CD4-positive, alpha-beta memory T cell (primary cell): ENCODE data around the gene USP3. TPM values are rescaled to one million over a fixed set of nuclear protein-coding genes. Genes with fewer than 3 reads are reported as not detected.
A peak's percentile ranks its signal among the peaks of the same experiment; 100 is the strongest.

Experiments used
- CTCF ChIA-PET: fragments of 350-600 bp; sonication (Branson Sonifier 250); formaldehyde crosslinking; loops from one replicate; lab custom pipeline; 2021; ENCODE audit warnings: inconsistent platforms; ENCODE audit not compliant: partially characterized antibody; lab: Charles Lee
- POLR2A ChIA-PET: fragments of 350-600 bp; sonication (Branson Sonifier 250); formaldehyde crosslinking; loops from one replicate; lab custom pipeline; 2021; ENCODE audit not compliant: partially characterized antibody; lab: Charles Lee
- DNase-seq, 5 donors: peaks; one replicate each; pipeline versions ENCODE4 v3.0.0 to v3.0.0-alpha.2; 2020 to 2022; ENCODE audit warnings: mixed read lengths in 1 of 5
- H3K27ac ChIP-seq: one replicate; pipeline ENCODE4 v1.7.0; 2013; ENCODE audit warnings: low read depth, low read length
- H3K27me3 ChIP-seq: 2 replicates; pipeline ENCODE4 v1.7.0; 2013; ENCODE audit warnings: mild to moderate bottlenecking, low read length, moderate library complexity; ENCODE audit not compliant: insufficient read depth
- H3K36me3 ChIP-seq: 2 replicates; pipeline ENCODE4 v1.7.0; 2013; ENCODE audit warnings: mild to moderate bottlenecking, low read length, moderate library complexity; ENCODE audit not compliant: insufficient read depth
- H3K4me1 ChIP-seq: 2 replicates; pipeline ENCODE4 v1.7.0; 2013; ENCODE audit warnings: mild to moderate bottlenecking, low read length, moderate library complexity; ENCODE audit not compliant: insufficient read depth
- H3K4me3 ChIP-seq, 2 donors: one replicate each; pipeline ENCODE4 v1.7.0; 2013; ENCODE audit warnings: low read length in 2 of 2, mild to moderate bottlenecking in 1 of 2
- H3K9me3 ChIP-seq, 2 donors: one replicate each; pipeline ENCODE4 v1.7.0; 2013; ENCODE audit warnings: low read length in 2 of 2, control low read depth in 1 of 2; ENCODE audit not compliant: control insufficient read depth in 1 of 2
- H3K27ac Mint-ChIP-seq, 7 donors: one replicate each; pipeline ENCODE4 v1.8.0; 2020 to 2021; ENCODE audit warnings: mixed read lengths in 7 of 7, mild to moderate bottlenecking in 6 of 7, inconsistent platforms in 3 of 7, moderate library complexity in 3 of 7
- H3K27me3 Mint-ChIP-seq, 2 donors: one replicate each; pipeline ENCODE4 v1.8.0; 2020 to 2021; ENCODE audit warnings: mixed read lengths in 2 of 2
- H3K36me3 Mint-ChIP-seq, 2 donors: one replicate each; pipeline ENCODE4 v1.8.0; 2020 to 2021; ENCODE audit warnings: mixed read lengths in 2 of 2, inconsistent platforms in 1 of 2, mild to moderate bottlenecking in 1 of 2
- H3K4me1 Mint-ChIP-seq, 4 donors: one replicate each; pipeline ENCODE4 v1.8.0; 2020 to 2021; ENCODE audit warnings: mixed read lengths in 4 of 4, mild to moderate bottlenecking in 1 of 4
- H3K4me3 Mint-ChIP-seq, 8 donors: one replicate each; pipeline ENCODE4 v1.8.0; 2020 to 2021; ENCODE audit warnings: mixed read lengths in 8 of 8, mild to moderate bottlenecking in 7 of 8, moderate library complexity in 6 of 8, inconsistent platforms in 3 of 8
- H3K9me3 Mint-ChIP-seq, 8 donors: one replicate each; pipeline ENCODE4 v1.8.0; 2020 to 2021; ENCODE audit warnings: mixed read lengths in 8 of 8, mild to moderate bottlenecking in 5 of 8, inconsistent platforms in 3 of 8, moderate library complexity in 1 of 8
- intact Hi-C: fragments of 100-400 bp; cut with micrococcal nuclease; formaldehyde crosslinking; loops from one replicate; pipeline ENCODE4 v1.15.1; 2023
- polyA plus RNA-seq, 2 donors: library from polyadenylated mRNA; unstranded; fragments of 300-500 nt; fragmentation: Illumina TruSeq; gene quantifications; one replicate each; pipeline ENCODE4 v1.2.3, GENCODE V29; 2021
- total RNA-seq, 2 experiments: library from RNA; stranded (reverse); gene quantifications; one replicate each; pipeline ENCODE4 v1.2.3, GENCODE V29; 2021

Gene USP3
- total and polyA plus RNA-seq, 4 experiments from 2014 or later: 61.6 to 159 (median 112) TPM

DNA sequence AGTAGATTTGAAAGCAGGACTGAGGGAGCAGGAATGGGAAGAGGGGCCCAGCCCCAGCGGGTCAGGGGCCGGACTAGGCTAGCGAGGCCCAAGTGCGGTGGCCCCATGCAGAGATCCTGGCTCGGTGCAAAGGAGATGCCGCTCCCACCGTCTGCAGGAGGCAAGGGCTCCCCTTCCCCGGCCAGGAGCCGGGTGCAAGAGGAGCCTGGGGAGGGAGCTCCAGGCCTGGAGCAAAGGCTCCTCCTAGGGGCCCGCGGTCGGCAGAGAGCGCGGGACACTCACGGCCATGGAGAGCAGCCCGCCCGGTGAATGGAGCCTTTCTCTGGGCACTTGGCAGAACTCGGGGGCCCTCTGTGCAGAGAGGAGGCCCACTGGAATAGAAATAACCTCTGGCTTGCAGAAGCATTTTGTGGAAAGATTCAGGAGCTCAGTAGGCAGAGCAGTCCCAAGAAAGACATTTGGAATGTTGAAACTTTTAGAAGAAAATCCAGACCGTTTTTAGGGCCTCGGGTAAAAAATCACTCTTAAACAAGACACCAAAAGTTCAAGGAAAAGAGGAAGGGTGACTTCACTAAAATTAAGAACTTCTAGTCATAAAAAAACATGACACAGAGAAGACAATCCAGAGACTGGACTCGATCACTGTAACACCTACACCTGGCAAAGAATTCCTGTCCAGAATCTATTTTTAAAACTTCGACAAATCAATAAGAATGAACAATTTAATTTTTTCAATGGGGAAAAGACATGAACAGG is 43.0 kb upstream of the USP3 start:
- Mint-ChIP-seq H3K36me3 (no peaks in the 10 kb centered on the region), H3K4me1 (peaks cover 0 to 2% (median 1%) of the 10 kb centered on the region in 4 donors), H3K27me3 (no peaks in the 10 kb centered on the region), H3K27ac (no peak overlapping the region), H3K4me3 (no peak overlapping the region), H3K9me3 (no peaks in the 10 kb centered on the region)
- Histone ChIP-seq H3K36me3 (no peaks in the 10 kb centered on the region), H3K4me1 (peaks cover 2% of the 10 kb centered on the region), H3K9me3 (no peaks in the 10 kb centered on the region), H3K27ac (no peak overlapping the region), H3K27me3 (no peaks in the 10 kb centered on the region), H3K4me3 (no peak overlapping the region)
- intact Hi-C loops: no loop called here
- CTCF ChIA-PET: interaction anchor here (1.0 to 2.1 kb wide), 3 partner anchors 68 to 140 kb away, joined by 3 to 7 read pairs (median 4); no protein-coding TSS in a partner anchor
- DNase-seq: no peak
- POLR2A ChIA-PET: no interaction called here

DNA sequence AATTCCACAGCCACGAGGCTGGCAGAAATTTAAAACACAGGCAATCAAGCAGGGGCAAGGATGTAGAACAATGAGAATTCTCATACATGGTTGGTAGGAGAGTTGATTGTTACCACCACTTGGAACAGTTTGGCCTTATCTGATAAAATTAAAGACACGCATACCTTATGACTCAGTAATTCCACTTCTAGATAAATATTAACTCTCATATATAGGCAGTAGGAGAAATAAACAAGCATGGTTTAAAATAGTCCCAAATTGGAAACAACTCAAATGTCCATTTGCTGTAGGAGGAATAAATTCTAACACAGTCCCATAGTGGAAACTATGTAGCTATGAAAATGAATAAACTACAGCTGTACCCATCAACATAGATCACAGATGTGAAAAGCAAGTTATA is 42.3 kb upstream of the USP3 start:
- H3K9me3 Mint-ChIP-seq: no peaks in the 10 kb centered on the region
- peaks cover 7 to 8% (median 7%) of the 10 kb centered on the region in 4 donors for H3K4me1 Mint-ChIP-seq
- H3K4me1 ChIP-seq: peaks cover 9% of the 10 kb centered on the region
- POLR2A ChIA-PET: interaction anchor here (1.2 to 1.8 kb wide), 2 partner anchors 42 to 138 kb away, joined by 5 to 9 read pairs; partner anchors contain the start of gene USP3
- no peaks in the 10 kb centered on the region for H3K9me3 ChIP-seq
- H3K27me3 ChIP-seq: no peaks in the 10 kb centered on the region
- no peak overlapping the region for H3K27ac Mint-ChIP-seq
- H3K36me3 ChIP-seq: no peaks in the 10 kb centered on the region
- H3K27ac ChIP-seq: no peak overlapping the region
- DNase-seq: no peak
- CTCF ChIA-PET: interaction anchor here (1.0 to 2.1 kb wide), 6 partner anchors 51 to 606 kb away, joined by 3 to 7 read pairs (median 4); no protein-coding TSS in a partner anchor
- H3K4me3 ChIP-seq: no peak overlapping the region
- H3K4me3 Mint-ChIP-seq: no peak overlapping the region
- no peaks in the 10 kb centered on the region for H3K36me3 Mint-ChIP-seq
- intact Hi-C loops: no loop called here
- H3K27me3 Mint-ChIP-seq: peaks cover 0 to 2% of the 10 kb centered on the region in 2 donors

DNA sequence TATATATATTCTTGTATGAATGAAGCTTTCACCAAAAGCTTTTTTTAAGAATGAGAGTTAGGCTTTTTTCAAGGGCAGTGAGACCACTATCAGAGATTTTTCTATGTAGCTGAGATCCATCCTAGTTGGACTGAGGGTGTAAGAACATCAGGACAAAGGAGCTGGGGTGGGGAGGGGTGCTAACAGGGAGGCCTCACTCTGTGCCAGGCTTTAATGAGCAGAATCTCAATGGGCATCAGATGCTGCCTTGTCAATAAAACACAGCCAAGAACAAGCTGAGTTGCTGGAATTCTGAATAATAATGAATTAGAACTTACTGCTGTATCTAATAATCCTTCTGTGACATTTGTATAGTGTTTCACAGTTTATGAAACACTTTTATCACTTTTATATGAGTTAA is 41.4 kb upstream of the USP3 start:
- Mint-ChIP-seq H3K27ac (peak overlapping the region in 2 of 7 donors; percentile 13 to 47), H3K4me1 (peaks cover 7 to 11% (median 9%) of the 10 kb centered on the region in 4 donors), H3K4me3 (no peak overlapping the region), H3K9me3 (no peaks in the 10 kb centered on the region), H3K27me3 (peaks cover 0 to 2% of the 10 kb centered on the region in 2 donors), H3K36me3 (no peaks in the 10 kb centered on the region)
- no peaks in the 10 kb centered on the region for H3K9me3 ChIP-seq
- CTCF ChIA-PET: interaction anchor here (0.7 to 5.5 kb wide), 7 partner anchors 24 to 605 kb away, joined by 3 to 71 read pairs (median 4); partner anchors contain the start of gene USP3
- no peaks in the 10 kb centered on the region for H3K27me3 ChIP-seq
- intact Hi-C loops: no loop called here
- no peak for DNase-seq
- POLR2A ChIA-PET: interaction anchor here (1.2 to 1.8 kb wide), 2 partner anchors 41 to 137 kb away, joined by 5 to 9 read pairs; partner anchors contain the start of gene USP3
- no peak overlapping the region for H3K27ac ChIP-seq
- no peak overlapping the region for H3K4me3 ChIP-seq
- no peaks in the 10 kb centered on the region for H3K36me3 ChIP-seq
- H3K4me1 ChIP-seq: peaks cover 9% of the 10 kb centered on the region

DNA sequence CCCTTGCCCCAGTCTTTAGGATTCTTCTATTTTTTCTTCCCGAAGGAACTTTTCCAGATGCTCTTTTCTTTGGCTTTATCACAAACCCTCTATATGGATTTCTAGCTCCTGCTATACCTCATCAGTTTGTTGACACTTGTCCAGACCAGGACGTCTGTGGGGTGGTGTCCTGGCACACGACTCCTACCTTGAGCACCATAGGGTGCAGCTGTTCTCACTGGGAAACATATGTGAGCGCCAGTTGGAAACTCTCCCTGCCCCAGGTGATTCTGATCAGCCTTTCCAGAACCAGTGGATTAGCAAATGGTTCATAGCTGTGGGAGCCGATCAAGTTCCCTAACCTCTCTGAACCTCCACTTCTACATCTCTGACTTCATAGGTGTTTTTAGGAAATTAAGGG is 40.6 kb upstream of the USP3 start:
- H3K36me3 Mint-ChIP-seq: no peaks in the 10 kb centered on the region
- H3K27ac Mint-ChIP-seq: peak overlapping the region in 3 of 7 donors; percentile 28 to 75 (median 73)
- peaks cover 7 to 14% (median 13%) of the 10 kb centered on the region in 4 donors for H3K4me1 Mint-ChIP-seq
- no peak overlapping the region for H3K4me3 Mint-ChIP-seq
- intact Hi-C loops: no loop called here
- H3K9me3 ChIP-seq: no peaks in the 10 kb centered on the region
- H3K27me3 ChIP-seq: no peaks in the 10 kb centered on the region
- H3K27me3 Mint-ChIP-seq: peaks cover 0 to 2% of the 10 kb centered on the region in 2 donors
- ChIA-PET POLR2A (interaction anchor here (1.0 to 1.8 kb wide), 3 partner anchors 11 to 41 kb away, joined by 3 to 9 read pairs (median 4); partner anchors contain the start of gene USP3), CTCF (interaction anchor here (0.8 to 5.5 kb wide), 7 partner anchors 18 to 147 kb away, joined by 3 to 71 read pairs (median 3); partner anchors contain the start of gene USP3)
- H3K4me1 ChIP-seq: peaks cover 9% of the 10 kb centered on the region
- no peak for DNase-seq
- no peak overlapping the region for H3K4me3 ChIP-seq
- H3K27ac ChIP-seq: no peak overlapping the region
- no peaks in the 10 kb centered on the region for H3K36me3 ChIP-seq
- H3K9me3 Mint-ChIP-seq: no peaks in the 10 kb centered on the region

DNA sequence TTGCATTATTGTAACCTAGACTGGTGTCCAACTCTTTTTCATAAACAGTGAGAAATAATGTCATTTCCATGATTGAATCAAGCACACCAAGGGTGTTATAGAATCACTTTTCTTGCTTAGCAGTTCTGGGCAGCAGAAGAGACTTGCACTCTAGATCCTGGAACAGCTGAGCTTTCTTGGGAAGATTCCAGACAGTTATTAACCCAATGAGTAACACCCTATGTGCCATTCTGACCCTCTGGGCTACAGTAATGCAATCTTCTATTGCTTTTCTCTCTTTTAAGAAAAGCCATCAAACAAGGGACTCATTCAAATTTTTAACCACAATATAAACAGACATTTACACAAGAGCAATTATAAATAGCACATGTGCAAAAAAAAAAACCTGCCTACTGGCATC is 39.3 kb upstream of the USP3 start:
- Histone ChIP-seq H3K36me3 (no peaks in the 10 kb centered on the region), H3K9me3 (no peaks in the 10 kb centered on the region), H3K4me3 (no peak overlapping the region), H3K4me1 (peaks cover 9% of the 10 kb centered on the region), H3K27ac (no peak overlapping the region), H3K27me3 (no peaks in the 10 kb centered on the region)
- H3K36me3 Mint-ChIP-seq: no peaks in the 10 kb centered on the region
- DNase-seq: no peak
- ChIA-PET CTCF (interaction anchor here (0.7 to 5.5 kb wide), 8 partner anchors 15 to 603 kb away, joined by 3 to 71 read pairs (median 3); partner anchors contain the start of gene USP3), POLR2A (interaction anchor here (0.7 to 3.5 kb wide), 4 partner anchors 9 to 148 kb away, joined by 3 to 32 read pairs (median 16); no protein-coding TSS in a partner anchor)
- peaks cover 15 to 22% (median 20%) of the 10 kb centered on the region in 4 donors for H3K4me1 Mint-ChIP-seq
- H3K27me3 Mint-ChIP-seq: peaks cover 0 to 2% of the 10 kb centered on the region in 2 donors
- H3K27ac Mint-ChIP-seq: no peak overlapping the region
- no peak overlapping the region for H3K4me3 Mint-ChIP-seq
- no peaks in the 10 kb centered on the region for H3K9me3 Mint-ChIP-seq
- intact Hi-C loops: no loop called here

DNA sequence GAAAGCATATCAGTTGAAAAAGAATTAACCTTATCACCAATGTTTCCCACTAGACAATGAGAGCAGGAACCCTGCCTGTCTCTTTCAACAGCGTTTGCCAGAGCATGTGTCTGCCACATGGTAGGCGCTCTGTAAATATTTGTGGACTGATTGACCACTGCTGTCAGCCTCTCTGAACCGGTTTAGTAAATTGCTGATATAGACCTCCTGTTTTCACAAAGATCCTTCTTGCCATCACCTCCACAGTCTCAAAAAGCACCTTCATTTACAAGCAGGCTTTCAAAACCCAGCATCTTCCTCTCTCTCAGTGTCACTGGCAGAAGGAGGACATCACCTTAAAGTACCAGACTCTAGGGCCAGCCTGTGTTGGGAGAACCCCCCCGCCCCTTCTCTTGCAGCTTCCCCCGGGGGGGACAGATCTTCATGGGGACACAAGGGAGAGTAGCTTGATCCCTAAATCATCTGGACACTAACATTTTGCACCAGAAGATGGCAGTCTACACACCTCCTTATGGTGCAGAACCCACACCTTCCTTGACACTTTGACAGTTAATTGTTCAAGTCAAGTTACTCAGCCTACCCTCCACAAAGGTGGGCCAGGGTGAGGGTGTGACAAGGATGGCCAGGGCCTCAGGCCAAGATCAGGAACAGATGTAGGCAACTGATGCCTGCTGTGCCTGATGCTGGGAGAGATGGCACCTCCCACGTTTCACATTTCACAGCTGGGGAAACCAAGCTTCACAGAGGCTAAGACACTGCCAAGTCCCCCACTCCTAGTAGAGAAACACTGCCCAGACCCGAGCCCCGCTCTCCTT is 37.8 kb upstream of the USP3 start:
- peak overlapping the region in 1 of 8 donors; percentile 20 for H3K4me3 Mint-ChIP-seq

More for the DNA sequence above, 37.8 kb upstream of the USP3 start:
- H3K9me3 ChIP-seq: no peaks in the 10 kb centered on the region
- no peaks in the 10 kb centered on the region for H3K36me3 Mint-ChIP-seq
- POLR2A ChIA-PET: interaction anchor here (0.6 to 3.5 kb wide), 18 partner anchors 9 to 149 kb away, joined by 3 to 89 read pairs (median 4); partner anchors contain the start of genes FBXL22 and USP3
- DNase-seq: peak; percentile 72 to 77 (median 74)
- no peaks in the 10 kb centered on the region for H3K27me3 ChIP-seq
- no peak overlapping the region for H3K27ac ChIP-seq
- peaks cover 9% of the 10 kb centered on the region for H3K4me1 ChIP-seq
- H3K36me3 ChIP-seq: no peaks in the 10 kb centered on the region
- intact Hi-C loops: loop anchor here (1.0 to 2.0 kb wide), 6 partner anchors 13 to 178 kb away; no protein-coding TSS in a partner anchor
- H3K27me3 Mint-ChIP-seq: peaks cover 0 to 2% of the 10 kb centered on the region in 2 donors
- no peak overlapping the region for H3K4me3 ChIP-seq
- peaks cover 18 to 26% (median 24%) of the 10 kb centered on the region in 4 donors for H3K4me1 Mint-ChIP-seq
- CTCF ChIA-PET: interaction anchor here (0.6 to 5.5 kb wide), 49 partner anchors 9 to 617 kb away, joined by 3 to 71 read pairs (median 6); partner anchors contain the start of genes FBXL22 and USP3
- H3K27ac Mint-ChIP-seq: peak overlapping the region in 6 of 7 donors; percentile 47 to 89 (median 86)
- H3K9me3 Mint-ChIP-seq: no peaks in the 10 kb centered on the region
